ENCODE measurements around the gene MSX2. TPM values are rescaled to one million over a fixed set of nuclear protein-coding genes. Genes with fewer than 3 reads are reported as not detected.

Gene MSX2
- total RNA-seq = not detected

GRCh38 chr5:174724484-174725260, at the start of gene MSX2:
TSS of gene MSX2 (plus strand) at chr5:174724582. CDS start at chr5:174724660, 78 bp downstream.
- no peaks in the 10 kb centered on the region for H3K9me3 Mint-ChIP-seq
- no peaks in the 10 kb centered on the region for H3K36me3 Mint-ChIP-seq
- peaks cover 83% of the 10 kb centered on the region for H3K27me3 Mint-ChIP-seq
- H3K27ac Mint-ChIP-seq = no peak within 1 kb of the TSS
- intact Hi-C loops (cut with micrococcal nuclease) = no loop called here
- H3K4me3 Mint-ChIP-seq = peak within 1 kb of the TSS; percentile 67
- peaks cover 24% of the 10 kb centered on the region for H3K4me1 Mint-ChIP-seq (ENCODE audit: low read depth)
- POLR2A ChIA-PET = no interaction called here
- DNase-seq = peak; percentile 62
- CTCF ChIA-PET = no interaction called here

GRCh38 chr5:174675110-174675509, 49.3 kb upstream of the MSX2 start:
- Mint-ChIP-seq H3K4me1 (ENCODE audit: low read depth) (no peaks in the 10 kb centered on the region), H3K36me3 (no peaks in the 10 kb centered on the region), H3K27me3 (peaks cover 2% of the 10 kb centered on the region), H3K4me3 (no peak overlapping the region), H3K9me3 (no peaks in the 10 kb centered on the region), H3K27ac (no peak overlapping the region)
- POLR2A ChIA-PET = no interaction called here
- CTCF ChIA-PET = no interaction called here
- intact Hi-C loops (cut with micrococcal nuclease) = no loop called here
- DNase-seq = no peak

- DNase-seq = no peak
- ChIA-PET CTCF (no interaction called here), POLR2A (no interaction called here)
- Mint-ChIP-seq H3K27ac (no peak overlapping the region), H3K27me3 (peaks cover 4% of the 10 kb centered on the region), H3K4me1 (ENCODE audit: low read depth) (no peaks in the 10 kb centered on the region), H3K36me3 (no peaks in the 10 kb centered on the region), H3K4me3 (no peak overlapping the region), H3K9me3 (no peaks in the 10 kb centered on the region)
- intact Hi-C loops (cut with micrococcal nuclease) = no loop called here
Measured at GRCh38 chr5:174675916-174676315, 48.5 kb upstream of the MSX2 start.

DNA sequence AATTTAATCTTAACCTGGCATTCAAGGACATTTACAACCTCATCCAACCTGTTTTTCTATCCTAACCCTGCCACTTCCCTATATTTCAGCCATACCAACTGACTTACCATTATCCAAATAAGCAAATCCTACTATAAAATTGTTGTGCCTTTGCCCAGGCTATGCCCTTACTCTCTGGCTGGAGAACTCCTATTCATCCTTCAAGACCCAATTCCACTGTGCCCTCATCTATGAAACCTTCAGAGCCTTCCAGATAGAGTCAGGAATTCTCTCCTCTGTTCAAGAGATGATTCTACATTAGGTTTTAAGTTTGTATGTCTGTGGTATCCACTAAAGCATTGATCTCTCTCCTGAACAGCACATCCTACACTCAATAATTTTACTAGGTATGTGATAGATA, 46.3 kb upstream of the MSX2 start:
- no peaks in the 10 kb centered on the region for H3K9me3 Mint-ChIP-seq
- no peak overlapping the region for H3K27ac Mint-ChIP-seq
- H3K36me3 Mint-ChIP-seq = no peaks in the 10 kb centered on the region
- no peaks in the 10 kb centered on the region for H3K4me1 Mint-ChIP-seq (ENCODE audit: low read depth)
- intact Hi-C loops (cut with micrococcal nuclease) = no loop called here
- ChIA-PET CTCF (no interaction called here), POLR2A (no interaction called here)
- H3K27me3 Mint-ChIP-seq = peaks cover 6% of the 10 kb centered on the region
- no peak for DNase-seq
- H3K4me3 Mint-ChIP-seq = no peak overlapping the region

- peaks cover 5% of the 10 kb centered on the region for H3K9me3 Mint-ChIP-seq
Measured at GRCh38 chr5:174680901-174681565, 43.3 kb upstream of the MSX2 start.

DNA sequence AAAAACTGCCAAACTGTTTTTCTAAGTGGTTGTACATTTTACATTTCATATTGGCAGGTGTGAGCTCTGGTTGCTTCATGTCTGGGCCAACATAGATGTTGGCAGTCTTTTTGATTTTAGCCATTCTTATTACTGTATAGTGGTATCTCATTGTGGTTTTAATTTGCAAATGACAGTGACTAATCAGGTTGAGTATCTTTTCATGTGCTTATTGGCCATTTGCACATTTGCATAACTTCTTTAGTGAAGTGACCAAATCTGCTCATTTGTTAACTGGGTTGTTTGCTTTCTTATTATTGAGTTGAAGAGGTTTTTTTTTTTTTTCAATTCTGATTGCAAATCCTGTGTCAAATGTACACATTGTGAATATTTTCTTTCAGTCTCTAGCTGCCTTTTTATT, 36.9 kb upstream of the MSX2 start:
- ChIA-PET POLR2A (no interaction called here), CTCF (no interaction called here)
- no peak overlapping the region for H3K27ac Mint-ChIP-seq
- H3K9me3 Mint-ChIP-seq = peaks cover 5% of the 10 kb centered on the region
- DNase-seq = no peak
- H3K36me3 Mint-ChIP-seq = no peaks in the 10 kb centered on the region
- no peak overlapping the region for H3K4me3 Mint-ChIP-seq
- H3K27me3 Mint-ChIP-seq = peaks cover 34% of the 10 kb centered on the region
- intact Hi-C loops (cut with micrococcal nuclease) = no loop called here
- H3K4me1 Mint-ChIP-seq (ENCODE audit: low read depth) = peaks cover 12% of the 10 kb centered on the region

More at GRCh38 chr5:174680901-174681565, 43.3 kb upstream of the MSX2 start:
- H3K27me3 Mint-ChIP-seq = peaks cover 6% of the 10 kb centered on the region
- ChIA-PET POLR2A (no interaction called here), CTCF (no interaction called here)
- no peak for DNase-seq
- no peaks in the 10 kb centered on the region for H3K4me1 Mint-ChIP-seq (ENCODE audit: low read depth)
- intact Hi-C loops (cut with micrococcal nuclease) = no loop called here
- no peaks in the 10 kb centered on the region for H3K36me3 Mint-ChIP-seq
- H3K27ac Mint-ChIP-seq = no peak overlapping the region
- H3K4me3 Mint-ChIP-seq = no peak overlapping the region

DNA sequence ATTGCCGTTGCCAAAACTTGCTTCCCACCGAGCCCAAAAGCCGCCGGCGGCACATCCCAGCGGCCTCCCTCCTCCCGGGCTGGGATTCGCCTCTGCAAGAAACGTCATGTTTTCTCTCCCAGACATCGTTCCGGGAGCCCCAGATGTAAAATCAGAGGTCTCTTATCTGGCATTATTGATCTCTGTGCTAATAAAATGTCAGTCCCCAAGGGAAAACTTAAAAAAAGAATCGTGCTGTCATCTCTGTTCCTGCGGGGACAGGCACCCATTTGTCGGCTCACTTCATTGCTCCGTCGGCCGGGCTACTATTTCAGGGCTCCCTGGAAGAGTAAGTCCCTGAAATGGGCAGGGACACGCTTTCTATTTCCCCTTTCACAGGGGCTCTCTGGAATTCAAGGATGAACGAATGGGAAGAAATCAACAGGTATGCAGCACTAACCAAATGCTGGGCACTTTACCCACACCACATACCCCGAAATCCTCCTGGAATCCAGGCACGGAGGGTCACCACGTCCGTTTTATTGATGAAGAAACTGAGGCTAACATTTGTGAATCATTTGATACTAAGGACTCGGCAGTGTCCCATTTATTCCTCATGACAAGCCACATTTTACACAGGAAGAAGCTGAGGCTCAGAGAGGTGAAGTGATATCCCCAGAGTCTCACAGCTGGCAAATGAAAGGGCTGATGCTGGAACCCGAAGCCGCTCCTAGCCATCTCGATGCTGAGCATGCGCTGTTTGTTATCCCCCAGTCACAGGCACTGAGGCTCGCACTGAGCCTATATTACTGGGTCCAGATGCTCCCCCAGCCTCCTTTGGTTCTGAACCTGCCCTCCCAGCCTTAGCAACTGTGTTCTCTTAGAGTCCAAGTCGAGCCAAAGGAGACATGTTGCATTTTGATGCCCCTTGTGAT, 35.7 kb upstream of the MSX2 start:
- peaks cover 42% of the 10 kb centered on the region for H3K27me3 Mint-ChIP-seq
- no peak overlapping the region for H3K27ac Mint-ChIP-seq
- H3K4me1 Mint-ChIP-seq (ENCODE audit: low read depth) = peaks cover 17% of the 10 kb centered on the region
- H3K9me3 Mint-ChIP-seq = peaks cover 5% of the 10 kb centered on the region
- POLR2A ChIA-PET = no interaction called here
- no peaks in the 10 kb centered on the region for H3K36me3 Mint-ChIP-seq
- CTCF ChIA-PET = no interaction called here
- DNase-seq = no peak
- intact Hi-C loops (cut with micrococcal nuclease) = no loop called here
- H3K4me3 Mint-ChIP-seq = no peak overlapping the region

GRCh38 chr5:174690271-174690670, 34.1 kb upstream of the MSX2 start:
- Mint-ChIP-seq H3K27me3 (peaks cover 55% of the 10 kb centered on the region), H3K27ac (no peak overlapping the region), H3K4me3 (no peak overlapping the region), H3K36me3 (no peaks in the 10 kb centered on the region), H3K4me1 (ENCODE audit: low read depth) (peaks cover 17% of the 10 kb centered on the region), H3K9me3 (no peaks in the 10 kb centered on the region)
- ChIA-PET POLR2A (no interaction called here), CTCF (no interaction called here)
- intact Hi-C loops (cut with micrococcal nuclease) = no loop called here
- no peak for DNase-seq

DNA sequence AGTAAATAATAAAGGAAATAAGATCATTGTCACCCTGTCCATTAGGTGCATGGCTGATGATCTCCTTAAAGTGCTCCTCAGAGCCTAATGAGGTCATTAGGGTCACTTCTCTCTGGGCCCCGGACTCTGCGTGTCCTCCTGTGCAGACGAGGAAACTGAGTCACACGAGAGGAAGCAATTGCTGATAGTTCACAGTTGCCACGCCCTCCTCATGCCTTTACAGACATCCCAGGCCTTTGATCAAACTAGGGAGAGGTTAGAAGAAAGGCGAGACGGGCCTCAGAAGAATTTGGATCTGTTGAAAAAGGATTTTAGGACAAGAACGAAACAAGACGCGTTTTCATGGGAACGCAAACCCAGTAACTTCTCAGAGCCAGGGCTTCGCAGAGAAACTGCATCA, 32.0 kb upstream of the MSX2 start:
- ChIA-PET POLR2A (no interaction called here), CTCF (no interaction called here)
- Mint-ChIP-seq H3K27me3 (peaks cover 57% of the 10 kb centered on the region), H3K4me1 (ENCODE audit: low read depth) (peaks cover 17% of the 10 kb centered on the region), H3K36me3 (no peaks in the 10 kb centered on the region), H3K27ac (no peak overlapping the region), H3K9me3 (no peaks in the 10 kb centered on the region), H3K4me3 (no peak overlapping the region)
- intact Hi-C loops (cut with micrococcal nuclease) = no loop called here
- DNase-seq = no peak

- intact Hi-C loops (cut with micrococcal nuclease) = no loop called here
- ChIA-PET POLR2A (no interaction called here), CTCF (no interaction called here)
- DNase-seq = no peak
- H3K27ac Mint-ChIP-seq = no peak overlapping the region
- no peak overlapping the region for H3K4me3 Mint-ChIP-seq
- H3K9me3 Mint-ChIP-seq = no peaks in the 10 kb centered on the region
- peaks cover 16% of the 10 kb centered on the region for H3K4me1 Mint-ChIP-seq (ENCODE audit: low read depth)
- peaks cover 52% of the 10 kb centered on the region for H3K27me3 Mint-ChIP-seq
- H3K36me3 Mint-ChIP-seq = no peaks in the 10 kb centered on the region
Measured at GRCh38 chr5:174692982-174693422, 31.4 kb upstream of the MSX2 start.

GRCh38 chr5:174693697-174694385, 30.5 kb upstream of the MSX2 start:
- no peak for DNase-seq
- intact Hi-C loops (cut with micrococcal nuclease) = no loop called here
- Mint-ChIP-seq H3K36me3 (no peaks in the 10 kb centered on the region), H3K27ac (no peak overlapping the region), H3K27me3 (peaks cover 44% of the 10 kb centered on the region), H3K9me3 (no peaks in the 10 kb centered on the region), H3K4me3 (no peak overlapping the region), H3K4me1 (ENCODE audit: low read depth) (peaks cover 8% of the 10 kb centered on the region)
- POLR2A ChIA-PET = no interaction called here
- CTCF ChIA-PET = no interaction called here

GRCh38 chr5:174694611-174695010, 29.8 kb upstream of the MSX2 start:
- Mint-ChIP-seq H3K4me3 (no peak overlapping the region), H3K27me3 (peaks cover 43% of the 10 kb centered on the region), H3K27ac (no peak overlapping the region), H3K9me3 (no peaks in the 10 kb centered on the region), H3K4me1 (ENCODE audit: low read depth) (peaks cover 7% of the 10 kb centered on the region), H3K36me3 (no peaks in the 10 kb centered on the region)
- no peak for DNase-seq
- intact Hi-C loops (cut with micrococcal nuclease) = no loop called here
- ChIA-PET CTCF (no interaction called here), POLR2A (no interaction called here)
